Measurements from ENCODE around the gene UBL3.

Gene UBL3

GRCh38 chr13:29753618-29754472, 96.6 kb downstream of the UBL3 start:
- Histone ChIP-seq H3K27ac (ENCODE audit: extremely low read depth, low read depth, low read length) (no peak overlapping the region), H3K4me3 (ENCODE audit: low read depth, low read length) (no peak overlapping the region), H3K4me1 (ENCODE audit: control insufficient read depth, insufficient read depth, low read length) (no peaks in the 10 kb centered on the region), H3K36me3 (ENCODE audit: control insufficient read depth in 2 of 2, insufficient read depth in 1 of 2, low read length in 2 of 2) (no peaks in the 10 kb centered on the region), H3K9me3 (ENCODE audit: control insufficient read depth, insufficient read depth, low read depth, low read length) (no peaks in the 10 kb centered on the region)
- CTCF ChIA-PET, result interaction anchor here (1.2 to 2.6 kb wide), 2 partner anchors 17 to 361 kb away, joined by 4 to 9 read pairs; no protein-coding TSS in a partner anchor
- POLR2A ChIA-PET, result no interaction called here
- TF ChIP-seq ZNF560 (tag by site-specific recombination; IDR thresholded peaks at IDR 0.05; ENCODE audit: borderline replicate concordance) (no peak), PBX3 (CRISPR knock-in tag; IDR thresholded peaks at IDR 0.05) (no peak), ZSCAN23 (tag by site-specific recombination; IDR thresholded peaks at IDR 0.05) (no peak), ZNF449 (tag by site-specific recombination; IDR thresholded peaks at IDR 0.05) (no peak), ZNF830 (tag by site-specific recombination; IDR thresholded peaks at IDR 0.05; ENCODE audit: low read depth) (no peak), PRDM10 (tag by site-specific recombination; IDR thresholded peaks at IDR 0.05) (no peak), ZNF211 (tag by site-specific recombination; IDR thresholded peaks at IDR 0.05; ENCODE audit: low read depth) (no peak), ZNF518A (tag by site-specific recombination; conservative IDR thresholded peaks at IDR 0.05; ENCODE audit: low read depth) (no peak)

- ChIA-PET CTCF (interaction anchor here (1.0 to 2.6 kb wide), 2 partner anchors 15 to 19 kb away, joined by 3 to 9 read pairs; no protein-coding TSS in a partner anchor), POLR2A (interaction anchor here (0.6 kb wide), 1 partner anchor 360 kb away, joined by 3 read pairs; no protein-coding TSS in a partner anchor)
- Histone ChIP-seq H3K4me3 (ENCODE audit: low read depth, low read length) (no peak overlapping the region), H3K4me1 (ENCODE audit: control insufficient read depth, insufficient read depth, low read length) (no peaks in the 10 kb centered on the region), H3K9me3 (ENCODE audit: control insufficient read depth, insufficient read depth, low read depth, low read length) (no peaks in the 10 kb centered on the region), H3K36me3 (ENCODE audit: control insufficient read depth in 2 of 2, insufficient read depth in 1 of 2, low read length in 2 of 2) (no peaks in the 10 kb centered on the region), H3K27ac (ENCODE audit: extremely low read depth, low read depth, low read length) (no peak overlapping the region)
- no peak for TF ChIP-seq KLF9 (tag by site-specific recombination; IDR thresholded peaks at IDR 0.05; ENCODE audit: low read depth)
- TF ChIP-seq ZNF514 (tag by site-specific recombination; IDR thresholded peaks at IDR 0.05), result no peak
- TF ChIP-seq ZNF335 (tag by site-specific recombination; conservative IDR thresholded peaks at IDR 0.05), result no peak
- no peak for TF ChIP-seq ZNF16 (tag by site-specific recombination; IDR thresholded peaks at IDR 0.05; ENCODE audit: low read depth)
- TF ChIP-seq ZNF776 (tag by site-specific recombination; IDR thresholded peaks at IDR 0.05; ENCODE audit: borderline replicate concordance), result no peak
- no peak for TF ChIP-seq HIC1 (tag by site-specific recombination; IDR thresholded peaks at IDR 0.05)
- TF ChIP-seq ZNF449 (tag by site-specific recombination; IDR thresholded peaks at IDR 0.05), result no peak
- no peak for TF ChIP-seq ZNF580 (tag by site-specific recombination; IDR thresholded peaks at IDR 0.05)
- no peak for TF ChIP-seq ZNF654 (tag by site-specific recombination; IDR thresholded peaks at IDR 0.05; ENCODE audit: low read depth)
Measured at GRCh38 chr13:29752175-29752574, 98.2 kb downstream of the UBL3 start.
